SK-N-SH (cell line): ENCODE results near the gene ANKRD11. TPM values are rescaled to one million over a fixed set of nuclear protein-coding genes. Genes with fewer than 3 reads are reported as not detected.

Experiments
- CTCF ChIA-PET: fragments of 300-600, 350-600 bp; formaldehyde crosslinking; extraction: SDS; loops from one replicate; lab custom pipeline; 2021; lab: Yijun Ruan, JAX
- POLR2A ChIA-PET: fragments of 350-600 bp; sonication (Branson Sonifier 250); formaldehyde crosslinking; extraction: SDS; loops from one replicate; lab custom pipeline; 2020; ENCODE audit warnings: antibody characterized with exemption, inconsistent platforms; lab: Yijun Ruan, JAX
- DNase-seq: peaks from one replicate; pipeline ENCODE4 v3.0.0; 2012
- H2AFZ ChIP-seq: fragments of 200-600 bp; sonication (generic); 2 replicates; pipeline ENCODE4 v1.8.1; 2016; ENCODE audit warnings: antibody characterized with exemption, mild to moderate bottlenecking, low read depth
- H3F3A ChIP-seq: fragments of 200-600 bp; sonication (generic); replicated peaks from 2 replicates; pipeline ENCODE3; 2016; ENCODE audit warnings: antibody characterized with exemption, mild to moderate bottlenecking; ENCODE audit not compliant: insufficient read depth
- H3K27ac ChIP-seq, 2 experiments: fragments of 200-500 bp in 1 of 2; fragments of 200-600 bp in 1 of 2; sonication (Bioruptor generic) in 1 of 2; sonication (generic), shearing (Covaris generic) in 1 of 2; 2 replicates each; pipeline versions ENCODE4 v1.5.1 to v1.6.1; 2014 to 2016; ENCODE audit warnings: low read depth in 2 of 2, inconsistent platforms in 1 of 2, low read length in 1 of 2, mild to moderate bottlenecking in 1 of 2, mixed read lengths in 1 of 2
- H3K27me3 ChIP-seq: fragments of 200-600 bp; sonication (generic), shearing (Covaris generic); 2 replicates; pipeline ENCODE4 v1.6.1; 2016; ENCODE audit warnings: mixed run types; ENCODE audit not compliant: insufficient read depth
- H3K36me3 ChIP-seq, 2 experiments: fragments of 200-500 bp in 1 of 2; fragments of 200-600 bp in 1 of 2; sonication (Bioruptor generic) in 1 of 2; sonication (generic) in 1 of 2; replicated peaks in 1 of 2; 2 replicates each; pipeline versions ENCODE3 to v1.5.1; 2014 to 2016; ENCODE audit warnings: low read length in 1 of 2, mild to moderate bottlenecking in 1 of 2; ENCODE audit not compliant: insufficient read depth in 2 of 2, control insufficient read depth in 1 of 2
- H3K4me1 ChIP-seq, 2 experiments: fragments of 200-500 bp in 1 of 2; fragments of 200-600 bp in 1 of 2; sonication (Bioruptor generic) in 1 of 2; sonication (generic), shearing (Covaris generic) in 1 of 2; 2 replicates each; pipeline versions ENCODE4 v1.5.1 to v1.6.1; 2014 to 2016; ENCODE audit warnings: low read depth in 1 of 2, low read length in 1 of 2, mixed run types in 1 of 2; ENCODE audit not compliant: insufficient read depth in 2 of 2, control insufficient read depth in 1 of 2
- H3K4me2 ChIP-seq: fragments of 200-600 bp; sonication (generic), shearing (Covaris generic); 2 replicates; pipeline ENCODE4 v1.6.1; 2017; ENCODE audit warnings: mixed run types
- H3K4me3 ChIP-seq, 2 experiments: fragments of 200-500 bp in 1 of 2; fragments of 200-600 bp in 1 of 2; sonication (Bioruptor generic) in 1 of 2; sonication (generic), shearing (Covaris generic) in 1 of 2; 2 replicates each; pipeline versions ENCODE4 v1.5.1 to v1.8.1; 2014 to 2016; ENCODE audit warnings: low read depth in 2 of 2, inconsistent platforms in 1 of 2, low read length in 1 of 2, mild to moderate bottlenecking in 1 of 2, mixed read lengths in 1 of 2, moderate library complexity in 1 of 2
- H3K79me2 ChIP-seq: fragments of 200-600 bp; sonication (generic); 2 replicates; pipeline ENCODE4 v1.8.1; 2017; ENCODE audit warnings: mild to moderate bottlenecking; ENCODE audit not compliant: insufficient read depth
- H3K9ac ChIP-seq: fragments of 200-600 bp; sonication (generic); 2 replicates; pipeline ENCODE4 v1.6.1; 2017; ENCODE audit warnings: mixed run types
- H3K9me2 ChIP-seq: fragments of 200-600 bp; sonication (generic); 2 replicates; pipeline ENCODE4 v1.6.1; 2017; ENCODE audit warnings: mixed run types
- H3K9me3 ChIP-seq: fragments of 200-600 bp; sonication (generic); 2 replicates; pipeline ENCODE4 v1.6.1; 2017; ENCODE audit warnings: mixed run types, mild to moderate bottlenecking, moderate library complexity
- H4K20me1 ChIP-seq: fragments of 200-600 bp; sonication (generic); 2 replicates; pipeline ENCODE4 v1.6.1; 2017; ENCODE audit warnings: mild to moderate bottlenecking, mixed run types; ENCODE audit not compliant: insufficient read depth
- CHD2 ChIP-seq: fragments of 150-350 bp; IDR thresholded peaks from 2 replicates; pipeline ENCODE4 v1.6.1; 2018; ENCODE audit warnings: low read length; ENCODE audit not compliant: partially characterized antibody
- ELF1 ChIP-seq: IDR thresholded peaks from 2 replicates; pipeline ENCODE4 v1.4.0; 2012
- FOXJ3 ChIP-seq: sonication (generic); formaldehyde crosslinking; IDR thresholded peaks from 2 replicates; pipeline ENCODE4 v1.5.1; 2020; ENCODE audit warnings: mild to moderate bottlenecking, missing genetic modification reagents
- FOXM1 ChIP-seq: IDR thresholded peaks from 2 replicates; pipeline ENCODE4 v1.4.0; 2012; ENCODE audit warnings: low read depth, mild to moderate bottlenecking
- GATA2 ChIP-seq: sonication (generic); formaldehyde crosslinking; IDR thresholded peaks from 2 replicates; pipeline ENCODE4 v1.5.0; 2020; ENCODE audit warnings: mild to moderate bottlenecking, missing genetic modification reagents
- IRF3 ChIP-seq: fragments of 150-350 bp; IDR thresholded peaks from 2 replicates; pipeline ENCODE4 v1.6.1; 2016; ENCODE audit warnings: mild to moderate bottlenecking, low read depth, low read length
- JUND ChIP-seq: IDR thresholded peaks from 2 replicates; pipeline ENCODE4 v1.4.0; 2012
- MXI1 ChIP-seq: IDR thresholded peaks from 2 replicates; pipeline ENCODE4 v1.6.1; 2012; ENCODE audit warnings: mild to moderate bottlenecking, low read depth, low read length, improper control_type of control experiment
- PBX3 ChIP-seq: IDR thresholded peaks from 2 replicates; pipeline ENCODE4; 2012
- POLR2AphosphoS5 ChIP-seq: IDR thresholded peaks from 2 replicates; pipeline ENCODE4 v1.6.1; 2012; ENCODE audit warnings: low read depth, low read length
- RCOR1 ChIP-seq: fragments of 150-350 bp; IDR thresholded peaks from 2 replicates; pipeline ENCODE4 v1.6.1; 2017; ENCODE audit warnings: antibody characterized with exemption, low read length
- RFX5 ChIP-seq: IDR thresholded peaks from 2 replicates; pipeline ENCODE4 v1.6.1; 2012; ENCODE audit warnings: mild to moderate bottlenecking, improper control_type of control experiment, low read length
- SMC3 ChIP-seq: IDR thresholded peaks from 2 replicates; pipeline ENCODE4 v1.6.1; 2012; ENCODE audit warnings: low read depth, low read length, improper control_type of control experiment
- TAF1 ChIP-seq: IDR thresholded peaks from 2 replicates; pipeline ENCODE4 v1.6.1; 2012; ENCODE audit warnings: low read depth, mild to moderate bottlenecking, low read length, moderate library complexity, borderline replicate concordance
- TCF12 ChIP-seq: IDR thresholded peaks from 2 replicates; pipeline ENCODE4 v1.4.0; 2012
- USF2 ChIP-seq: fragments of 150-350 bp; IDR thresholded peaks from 2 replicates; pipeline ENCODE4 v1.6.1; 2017; ENCODE audit warnings: antibody characterized with exemption, low read length, low read depth, borderline replicate concordance
- WGBS: methylation state at CpG from one replicate; pipeline ENCODE4 v1.1.6; 2017; ENCODE audit warnings: low lambda C conversion rate; 5-methylcytosine and 5-hydroxymethylcytosine counted together
- polyA plus RNA-seq, 3 experiments: library from polyadenylated mRNA; depleted of rRNA; stranded (reverse); fragments of >200 nt; gene quantifications; 2 replicates each; pipeline ENCODE4 v1.2.3, GENCODE V29; 2012

ANKRD11 gene
- polyA plus RNA-seq, 1 of the 3 experiments (the other 2 are of a cell fraction) = 50.2 TPM

- H3K9me2 ChIP-seq = no peaks in the 10 kb centered on the region
- H3K79me2 ChIP-seq = peaks cover 100% of the 10 kb centered on the region
- TF ChIP-seq GATA2 (CRISPR knock-in tag) (no peak), MXI1 (peak; percentile 75; the same call in 1 of the 2 replicates)
- H4K20me1 ChIP-seq = peaks cover 100% of the 10 kb centered on the region
- no peak overlapping the region for H2AFZ ChIP-seq
- no peak for DNase-seq
- ChIA-PET CTCF (no interaction called here), POLR2A (no interaction called here)
- H3K36me3 ChIP-seq = no peaks in the 10 kb centered on the region
- no peak overlapping the region for H3K4me3 ChIP-seq
- 86% methylated on average over 6 of the region's 22 CpGs for WGBS
- peaks cover 7% of the 10 kb centered on the region for H3F3A ChIP-seq
- H3K27me3 ChIP-seq = no peaks in the 10 kb centered on the region
- peaks cover 24 to 81% of the 10 kb centered on the region in 2 experiments for H3K4me1 ChIP-seq
- peak overlapping the region in 1 of 2 experiments; percentile 39; a peak in 1 of 4 replicates for H3K27ac ChIP-seq
- H3K9me3 ChIP-seq = no peaks in the 10 kb centered on the region
- H3K4me2 ChIP-seq = no peak overlapping the region
- no peak overlapping the region for H3K9ac ChIP-seq
Observed at GRCh38 chr16:89406277-89406888, 84.0 kb downstream of the ANKRD11 start.

- Histone ChIP-seq H2AFZ (no peak overlapping the region), H3K27me3 (no peaks in the 10 kb centered on the region), H3F3A (no peaks in the 10 kb centered on the region), H3K79me2 (peaks cover 89% of the 10 kb centered on the region), H3K9me3 (no peaks in the 10 kb centered on the region), H3K27ac (no peak overlapping the region), H4K20me1 (peaks cover 92% of the 10 kb centered on the region), H3K4me2 (no peak overlapping the region), H3K4me3 (no peak overlapping the region), H3K4me1 (peaks cover 19 to 77% of the 10 kb centered on the region in 2 experiments), H3K9me2 (no peaks in the 10 kb centered on the region), H3K9ac (no peak overlapping the region), H3K36me3 (no peaks in the 10 kb centered on the region)
- ChIA-PET POLR2A (no interaction called here), CTCF (no interaction called here)
- TF ChIP-seq FOXJ3 = no peak
- TF ChIP-seq FOXM1 = no peak
- TF ChIP-seq CHD2 = no peak
- TF ChIP-seq JUND = no peak
- WGBS = 90% methylated on average over 8 of the region's 8 CpGs
- DNase-seq = no peak
Observed at GRCh38 chr16:89404561-89404960, 85.8 kb downstream of the ANKRD11 start.

GRCh38 chr16:89402962-89403361 lies 87.4 kb downstream of the ANKRD11 start:
- Histone ChIP-seq H3K27me3 (no peaks in the 10 kb centered on the region), H3K79me2 (peaks cover 89% of the 10 kb centered on the region), H3K36me3 (no peaks in the 10 kb centered on the region), H3K9me3 (no peaks in the 10 kb centered on the region)
- POLR2A ChIA-PET = no interaction called here
- TF ChIP-seq SMC3 (no peak), RCOR1 (no peak), IRF3 (no peak), PBX3 (no peak), USF2 (no peak), TAF1 (no peak), RFX5 (no peak), JUND (no peak), POLR2AphosphoS5 (no peak), TCF12 (no peak), ELF1 (no peak)
- TF ChIP-seq, all 33 proteins: peak for 0
- Histone ChIP-seq H2AFZ (no peak overlapping the region), H3K4me3 (no peak overlapping the region), H3F3A (no peaks in the 10 kb centered on the region), H4K20me1 (peaks cover 92% of the 10 kb centered on the region), H3K4me1 (peaks cover 11 to 63% of the 10 kb centered on the region in 2 experiments), H3K27ac (peak overlapping the region in 1 of 2 experiments; percentile 88; a peak in 2 of 4 replicates), H3K4me2 (no peak overlapping the region), H3K9me2 (no peaks in the 10 kb centered on the region), H3K9ac (no peak overlapping the region)
- WGBS = 95% methylated on average over 16 of the region's 17 CpGs
- DNase-seq = no peak
- CTCF ChIA-PET = interaction anchor here (1.9 to 2.1 kb wide), 2 partner anchors 8 to 20 kb away, joined by 4 to 6 read pairs; no protein-coding TSS in a partner anchor
